ENCODE results near the gene DHRS1.

DHRS1 gene

GRCh38 chr14:24282736-24283135, 16.8 kb downstream of the DHRS1 start:
- DNase-seq (ENCODE audit: low spot score): no peak

- DNase-seq (ENCODE audit: low spot score): no peak
Measured at GRCh38 chr14:24281636-24282035, 17.9 kb downstream of the DHRS1 start.

GRCh38 chr14:24280797-24281460, 18.7 kb downstream of the DHRS1 start:
- DNase-seq (ENCODE audit: low spot score): no peak

GRCh38 chr14:24279301-24280186, 20.0 kb downstream of the DHRS1 start:
- DNase-seq (ENCODE audit: low spot score): peak; percentile 6

- no peak for DNase-seq (ENCODE audit: low spot score)
Measured at GRCh38 chr14:24278424-24278823, 21.2 kb downstream of the DHRS1 start.

- DNase-seq (ENCODE audit: low spot score): no peak
Measured at GRCh38 chr14:24277606-24278321, 21.8 kb downstream of the DHRS1 start.

- no peak for DNase-seq (ENCODE audit: low spot score)
Measured at GRCh38 chr14:24277071-24277470, 22.5 kb downstream of the DHRS1 start.

GRCh38 chr14:24274101-24274543, 25.5 kb downstream of the DHRS1 start:
- DNase-seq (ENCODE audit: low spot score): no peak

GRCh38 chr14:24273422-24273998, 26.1 kb downstream of the DHRS1 start:
- DNase-seq (ENCODE audit: low spot score): peak; percentile 13

- DNase-seq (ENCODE audit: low spot score): no peak
Measured at GRCh38 chr14:24272467-24272866, 27.1 kb downstream of the DHRS1 start.

- DNase-seq (ENCODE audit: low spot score): no peak
Measured at GRCh38 chr14:24271834-24272263, 27.7 kb downstream of the DHRS1 start.

- DNase-seq (ENCODE audit: low spot score): peak; percentile 90
Measured at GRCh38 chr14:24271134-24271833, 28.3 kb downstream of the DHRS1 start, which contains the start of gene RABGGTA. RABGGTA (minus strand) TSS chr14:24271597; CDS start chr14:24271115, 482 bp downstream.

GRCh38 chr14:24270537-24271133, 28.9 kb downstream of the DHRS1 start:
- DNase-seq (ENCODE audit: low spot score): no peak

GRCh38 chr14:24269910-24270536, 29.6 kb downstream of the DHRS1 start:
- DNase-seq (ENCODE audit: low spot score): no peak

- DNase-seq (ENCODE audit: low spot score): no peak
Measured at GRCh38 chr14:24269368-24269767, 30.2 kb downstream of the DHRS1 start.

GRCh38 chr14:24268225-24268624, 31.4 kb downstream of the DHRS1 start:
- no peak for DNase-seq (ENCODE audit: low spot score)

- no peak for DNase-seq (ENCODE audit: low spot score)
Measured at GRCh38 chr14:24267516-24267915, 32.1 kb downstream of the DHRS1 start.

GRCh38 chr14:24266344-24267244, 33.0 kb downstream of the DHRS1 start:
- no peak for DNase-seq (ENCODE audit: low spot score)

- DNase-seq (ENCODE audit: low spot score): no peak
Measured at GRCh38 chr14:24264298-24264697, 35.3 kb downstream of the DHRS1 start.
